ENCODE results near the gene P2RY6.

Gene P2RY6

GRCh38 chr11:73257342-73258103 is 14.6 kb upstream of the P2RY6 start:
- DNase-seq: no peak
- in situ Hi-C loops (cut with MboI; ENCODE audit: low pct_unique_long_range_greater_than_20kb, low sequenced_read_pairs): no loop called here

- no peak for DNase-seq
- in situ Hi-C loops (cut with MboI; ENCODE audit: low pct_unique_long_range_greater_than_20kb, low sequenced_read_pairs): no loop called here
These were observed 13.8 kb upstream of the P2RY6 start for GRCh38 chr11:73258104-73259035.

DNA sequence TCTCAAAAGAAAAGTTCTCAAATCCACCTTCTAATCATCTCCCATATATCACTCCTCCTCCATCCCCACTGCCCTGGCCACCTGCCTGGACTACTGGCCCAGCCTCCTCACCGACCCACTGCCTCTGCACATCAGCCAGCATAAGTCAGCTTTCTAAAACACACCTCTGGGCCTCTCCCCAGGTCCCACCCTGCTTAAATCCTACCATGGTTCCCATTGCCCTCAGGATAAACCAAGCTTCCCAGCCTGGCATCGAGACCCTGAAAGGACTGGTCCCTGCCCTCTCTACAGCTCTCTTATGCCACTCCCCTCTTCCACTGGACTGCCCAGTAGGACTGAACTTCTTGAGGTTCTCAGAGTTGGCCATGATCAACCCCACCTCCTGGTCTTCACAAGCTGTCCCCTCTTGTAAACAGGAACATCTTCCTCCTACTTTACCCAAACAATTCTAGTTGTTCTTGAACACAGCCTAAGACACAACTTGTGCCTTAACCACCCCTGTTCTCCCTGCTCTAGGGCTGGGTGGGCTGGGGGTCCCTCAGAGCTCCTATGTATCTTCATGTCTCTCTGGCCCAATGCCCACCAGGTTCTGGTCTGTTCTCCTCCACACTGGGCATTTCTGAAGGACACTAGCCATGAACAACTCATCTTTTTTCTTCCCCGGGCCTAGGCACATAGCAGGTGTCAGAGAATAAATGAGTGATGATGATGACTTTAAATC is 12.6 kb upstream of the P2RY6 start:
- in situ Hi-C loops (cut with MboI; ENCODE audit: low pct_unique_long_range_greater_than_20kb, low sequenced_read_pairs): no loop called here
- DNase-seq: no peak

- no peak for DNase-seq
- in situ Hi-C loops (cut with MboI; ENCODE audit: low pct_unique_long_range_greater_than_20kb, low sequenced_read_pairs): no loop called here
These were observed 12.0 kb upstream of the P2RY6 start for GRCh38 chr11:73260127-73260457.

GRCh38 chr11:73262851-73263495 is 9.2 kb upstream of the P2RY6 start:
- DNase-seq: no peak
- in situ Hi-C loops (cut with MboI; ENCODE audit: low pct_unique_long_range_greater_than_20kb, low sequenced_read_pairs): no loop called here

DNA sequence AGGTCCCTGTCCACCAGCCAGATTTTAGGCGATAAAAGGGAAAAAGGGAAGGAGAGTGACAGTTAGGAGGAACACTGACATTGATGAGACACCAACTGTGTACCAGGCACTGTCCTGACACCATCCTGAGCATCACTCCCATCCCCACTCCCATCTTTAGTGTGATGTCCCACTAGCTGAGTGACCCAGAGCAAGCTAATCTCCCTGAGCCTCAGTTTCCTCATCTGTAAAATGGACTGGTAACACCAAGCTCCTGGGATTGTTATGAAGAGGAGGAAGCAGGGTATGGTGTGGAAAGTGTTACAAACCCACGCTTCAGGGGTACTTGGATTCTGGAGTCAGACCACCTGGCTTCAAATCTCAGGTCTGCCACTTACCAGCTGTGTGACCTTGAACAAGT is 8.5 kb upstream of the P2RY6 start:
- DNase-seq: no peak
- in situ Hi-C loops (cut with MboI; ENCODE audit: low pct_unique_long_range_greater_than_20kb, low sequenced_read_pairs): no loop called here

DNA sequence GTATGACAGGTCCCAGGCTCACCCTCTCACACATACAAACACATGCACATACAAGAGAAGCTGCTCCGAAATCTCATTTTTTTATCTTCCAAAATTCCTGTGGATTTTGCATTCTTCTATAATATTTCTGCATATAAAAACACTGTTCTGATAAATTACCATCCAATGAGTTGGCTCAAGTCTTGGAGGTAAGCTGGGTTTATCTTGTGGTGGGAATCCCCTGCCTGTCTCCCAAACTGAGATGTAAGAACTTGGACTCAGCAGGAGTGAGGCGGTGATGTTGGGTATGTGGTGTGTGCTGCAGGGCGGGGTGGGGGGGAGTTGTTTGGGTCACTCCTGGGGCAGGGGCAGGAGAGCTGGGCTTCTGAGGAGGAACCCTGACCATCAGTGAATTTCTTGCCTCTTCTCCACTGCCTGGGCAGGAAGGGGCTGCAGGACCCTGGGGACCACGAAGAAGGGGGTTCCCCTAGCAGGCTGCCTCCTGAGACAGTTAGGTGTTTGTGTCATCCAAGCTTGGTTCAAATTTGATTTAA is 6.8 kb upstream of the P2RY6 start:
- DNase-seq: no peak

DNA sequence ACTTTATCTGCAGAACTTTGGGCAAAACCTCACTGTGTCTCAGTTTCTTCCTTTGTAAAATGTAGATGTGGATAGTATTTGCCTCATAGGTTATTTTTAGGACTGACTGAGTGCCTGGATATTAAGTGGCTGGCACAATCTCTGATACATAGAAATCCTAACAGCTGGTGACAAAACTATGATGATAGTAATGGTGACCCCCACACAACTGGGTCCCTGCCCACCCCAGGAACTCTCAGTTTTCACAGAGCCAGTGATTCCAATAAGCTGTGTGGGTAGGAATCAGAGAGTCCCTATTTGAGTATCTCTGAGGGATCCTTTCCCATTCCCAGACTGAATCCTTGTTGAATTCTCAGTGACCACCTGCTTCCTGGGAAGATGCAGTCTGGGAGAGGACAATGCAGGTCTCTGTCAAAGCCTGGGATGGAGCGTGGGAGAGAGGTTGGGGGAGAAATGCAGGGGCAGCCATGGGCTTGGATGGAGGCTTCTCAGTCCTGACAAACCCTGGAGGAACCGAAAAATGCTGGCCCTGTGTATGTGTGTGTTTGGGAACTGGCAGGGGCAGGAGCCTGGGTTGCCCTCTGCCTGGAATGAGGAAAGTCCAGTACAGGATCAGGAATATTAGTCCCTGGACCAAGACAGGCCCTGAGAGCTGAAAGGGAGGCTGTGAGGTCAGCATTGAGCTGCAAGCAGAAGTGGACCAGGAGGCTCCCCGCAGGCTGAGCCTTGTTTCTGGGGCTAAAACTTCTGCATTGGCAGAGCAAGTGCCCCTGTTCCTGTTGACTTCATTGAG is 6.1 kb upstream of the P2RY6 start:
- no peak for DNase-seq
- in situ Hi-C loops (cut with MboI; ENCODE audit: low pct_unique_long_range_greater_than_20kb, low sequenced_read_pairs): no loop called here

More for the DNA sequence above, 6.8 kb upstream of the P2RY6 start:
- in situ Hi-C loops (cut with MboI; ENCODE audit: low pct_unique_long_range_greater_than_20kb, low sequenced_read_pairs): no loop called here

GRCh38 chr11:73266646-73267020 is 5.5 kb upstream of the P2RY6 start:
- DNase-seq: no peak
- in situ Hi-C loops (cut with MboI; ENCODE audit: low pct_unique_long_range_greater_than_20kb, low sequenced_read_pairs): no loop called here

- no peak for DNase-seq
- in situ Hi-C loops (cut with MboI; ENCODE audit: low pct_unique_long_range_greater_than_20kb, low sequenced_read_pairs): no loop called here
These were observed 4.9 kb upstream of the P2RY6 start for GRCh38 chr11:73267122-73267846.

- in situ Hi-C loops (cut with MboI; ENCODE audit: low pct_unique_long_range_greater_than_20kb, low sequenced_read_pairs): no loop called here
These were observed 4.1 kb upstream of the P2RY6 start for GRCh38 chr11:73267906-73268540.

DNA sequence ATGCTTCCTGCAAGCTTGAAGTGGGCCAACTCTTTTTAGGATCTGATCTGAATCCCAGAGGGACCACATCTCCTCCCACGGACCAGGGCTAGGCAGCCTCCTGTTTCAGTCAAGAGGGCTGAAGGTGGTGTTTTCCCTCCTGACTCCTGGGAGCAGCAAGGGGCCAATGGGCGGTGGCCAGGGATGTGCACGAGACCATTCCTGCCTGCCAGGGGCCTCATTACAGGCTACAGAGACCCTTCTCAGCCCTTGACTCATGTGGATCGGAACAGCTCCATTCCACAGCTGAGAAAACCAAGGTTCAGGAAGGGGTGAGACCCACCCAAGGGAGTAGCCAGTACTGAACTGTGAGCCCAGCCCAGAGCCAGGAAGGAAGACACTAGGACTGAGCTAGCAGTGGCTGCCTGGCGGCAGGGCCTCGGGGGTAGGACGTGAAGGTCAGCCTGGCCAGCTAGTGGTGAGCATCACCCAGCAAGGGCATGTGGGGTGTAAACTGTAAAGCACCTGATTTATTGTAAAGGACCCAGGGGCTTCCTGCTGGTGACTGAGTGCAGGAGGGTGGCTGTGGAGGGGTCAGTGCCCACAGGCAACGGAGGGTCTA is 3.4 kb upstream of the P2RY6 start:
- in situ Hi-C loops (cut with MboI; ENCODE audit: low pct_unique_long_range_greater_than_20kb, low sequenced_read_pairs): no loop called here

More at GRCh38 chr11:73267906-73268540, 4.1 kb upstream of the P2RY6 start:
- DNase-seq: no peak

GRCh38 chr11:73269459-73270015 is 2.6 kb upstream of the P2RY6 start:
- in situ Hi-C loops (cut with MboI; ENCODE audit: low pct_unique_long_range_greater_than_20kb, low sequenced_read_pairs): no loop called here
- DNase-seq: no peak

More for the DNA sequence above, 3.4 kb upstream of the P2RY6 start:
- DNase-seq: no peak

DNA sequence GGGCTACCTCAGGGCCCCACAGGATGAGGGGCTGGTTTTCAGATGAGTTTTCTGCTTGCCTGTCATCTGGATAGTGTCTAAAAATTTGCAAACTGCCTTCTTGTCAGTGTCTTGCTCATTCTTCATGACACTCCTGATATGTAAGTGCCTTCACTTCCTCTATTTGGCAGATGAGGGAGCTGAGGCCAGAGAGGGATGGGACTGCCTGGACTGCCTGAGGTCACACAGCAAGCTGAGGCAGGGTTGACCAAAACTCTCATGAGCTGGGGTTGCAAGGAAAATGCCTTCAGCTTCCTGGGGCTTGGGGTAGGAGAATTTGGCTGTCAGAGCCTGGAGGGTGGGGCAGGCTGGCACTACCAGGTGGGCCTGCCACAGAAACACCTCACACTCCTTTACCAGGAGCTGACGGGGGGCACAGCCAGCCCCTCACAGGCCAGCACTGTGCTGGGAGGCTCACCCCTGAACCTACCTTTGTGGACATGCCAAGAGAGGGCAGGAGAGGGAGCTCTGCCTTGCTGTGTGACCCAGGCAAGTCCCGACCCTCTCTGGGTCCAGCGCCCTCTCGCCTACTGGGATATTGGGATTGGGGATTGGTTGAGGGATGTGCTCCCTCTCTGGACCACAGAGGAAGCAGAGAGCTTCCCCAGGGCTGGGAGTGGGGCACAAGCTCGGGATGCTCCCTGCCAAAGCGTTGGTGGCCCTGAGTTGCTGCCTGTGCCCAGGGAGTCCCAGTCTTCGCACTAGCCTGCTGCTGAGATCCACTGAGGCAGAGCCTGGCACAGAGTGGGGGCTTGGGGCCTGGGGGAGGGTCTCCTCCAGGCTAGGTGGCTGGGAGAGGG is 1.9 kb upstream of the P2RY6 start:
- no peak for DNase-seq

GRCh38 chr11:73270855-73271477 is 1.2 kb upstream of the P2RY6 start:
- in situ Hi-C loops (cut with MboI; ENCODE audit: low pct_unique_long_range_greater_than_20kb, low sequenced_read_pairs): no loop called here
- no peak for DNase-seq

More for the DNA sequence above, 1.9 kb upstream of the P2RY6 start:
- in situ Hi-C loops (cut with MboI; ENCODE audit: low pct_unique_long_range_greater_than_20kb, low sequenced_read_pairs): no loop called here
